Thyroid gland (tissue), 4 donors: ENCODE measurements around the gene ZNF516.

ENCODE experiments used
- POLR2A ChIP-seq, 2 donors: fragments of 450-650 bp; IDR thresholded peaks; one replicate each; pipeline ENCODE4 v1.6.1; 2017; ENCODE audit warnings: antibody characterized with exemption in 2 of 2, mild to moderate bottlenecking in 2 of 2, moderate library complexity in 1 of 2
- TF ChIP-seq, protein P1 (sequence below), 6 experiments: fragments of 200-600 bp in 3 of 6; fragments of 450-650 bp in 3 of 6; sonication (generic) in 3 of 6; IDR thresholded peaks; one replicate each; pipeline ENCODE4 v1.5.1; 2016 to 2019; ENCODE audit warnings: antibody characterized with exemption in 6 of 6, mild to moderate bottlenecking in 2 of 6, inconsistent platforms in 1 of 6, moderate library complexity in 1 of 6

DNA sequence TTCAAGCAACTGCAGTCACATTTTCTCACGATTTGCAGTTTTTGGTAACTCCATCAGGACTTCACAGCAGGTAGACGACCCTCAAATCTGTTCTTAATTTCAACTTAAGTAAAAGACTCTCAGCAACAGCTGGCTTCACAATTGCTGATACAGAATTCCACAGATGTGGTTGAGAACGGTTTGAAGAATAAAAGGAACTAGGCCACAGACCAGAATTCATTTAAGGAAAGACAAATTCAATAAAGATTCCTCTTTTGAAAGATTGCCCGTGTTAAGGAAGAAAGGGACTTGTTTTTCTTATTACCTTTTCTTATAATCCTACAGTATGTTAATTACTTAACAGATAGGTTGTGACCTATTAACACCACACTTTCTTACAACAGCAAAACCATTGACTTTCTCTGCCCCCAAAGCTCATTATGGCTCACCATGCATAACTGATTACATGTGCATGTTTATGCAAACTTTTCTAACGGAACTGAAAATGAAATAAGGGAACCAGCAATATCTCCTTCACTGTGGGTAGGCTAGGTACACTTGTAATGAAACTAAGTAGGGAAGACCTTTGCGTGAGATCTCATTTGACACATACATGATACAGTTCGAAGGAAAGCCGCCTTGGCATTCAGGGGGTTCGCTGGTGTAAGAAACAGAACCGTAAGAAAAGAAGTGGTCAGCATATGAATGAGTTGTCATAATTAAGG is 4.7 kb upstream of the ZNF516 start:
- TF ChIP-seq, protein P1, sequence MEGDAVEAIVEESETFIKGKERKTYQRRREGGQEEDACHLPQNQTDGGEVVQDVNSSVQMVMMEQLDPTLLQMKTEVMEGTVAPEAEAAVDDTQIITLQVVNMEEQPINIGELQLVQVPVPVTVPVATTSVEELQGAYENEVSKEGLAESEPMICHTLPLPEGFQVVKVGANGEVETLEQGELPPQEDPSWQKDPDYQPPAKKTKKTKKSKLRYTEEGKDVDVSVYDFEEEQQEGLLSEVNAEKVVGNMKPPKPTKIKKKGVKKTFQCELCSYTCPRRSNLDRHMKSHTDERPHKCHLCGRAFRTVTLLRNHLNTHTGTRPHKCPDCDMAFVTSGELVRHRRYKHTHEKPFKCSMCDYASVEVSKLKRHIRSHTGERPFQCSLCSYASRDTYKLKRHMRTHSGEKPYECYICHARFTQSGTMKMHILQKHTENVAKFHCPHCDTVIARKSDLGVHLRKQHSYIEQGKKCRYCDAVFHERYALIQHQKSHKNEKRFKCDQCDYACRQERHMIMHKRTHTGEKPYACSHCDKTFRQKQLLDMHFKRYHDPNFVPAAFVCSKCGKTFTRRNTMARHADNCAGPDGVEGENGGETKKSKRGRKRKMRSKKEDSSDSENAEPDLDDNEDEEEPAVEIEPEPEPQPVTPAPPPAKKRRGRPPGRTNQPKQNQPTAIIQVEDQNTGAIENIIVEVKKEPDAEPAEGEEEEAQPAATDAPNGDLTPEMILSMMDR (IDR thresholded peaks at IDR 0.05) = no peak
- TF ChIP-seq POLR2A (IDR thresholded peaks at IDR 0.05) = no peak
